ENCODE measurements around the gene MYBBP1A.

Gene MYBBP1A

GRCh38 chr17:4569591-4569990 is 14.4 kb upstream of the MYBBP1A start:
- DNase-seq = no peak

- DNase-seq = peak; percentile 4
Observed at GRCh38 chr17:4566785-4567184, 11.6 kb upstream of the MYBBP1A start.

GRCh38 chr17:4565209-4566141 is 10.3 kb upstream of the MYBBP1A start:
- DNase-seq = peak; percentile 61

DNA sequence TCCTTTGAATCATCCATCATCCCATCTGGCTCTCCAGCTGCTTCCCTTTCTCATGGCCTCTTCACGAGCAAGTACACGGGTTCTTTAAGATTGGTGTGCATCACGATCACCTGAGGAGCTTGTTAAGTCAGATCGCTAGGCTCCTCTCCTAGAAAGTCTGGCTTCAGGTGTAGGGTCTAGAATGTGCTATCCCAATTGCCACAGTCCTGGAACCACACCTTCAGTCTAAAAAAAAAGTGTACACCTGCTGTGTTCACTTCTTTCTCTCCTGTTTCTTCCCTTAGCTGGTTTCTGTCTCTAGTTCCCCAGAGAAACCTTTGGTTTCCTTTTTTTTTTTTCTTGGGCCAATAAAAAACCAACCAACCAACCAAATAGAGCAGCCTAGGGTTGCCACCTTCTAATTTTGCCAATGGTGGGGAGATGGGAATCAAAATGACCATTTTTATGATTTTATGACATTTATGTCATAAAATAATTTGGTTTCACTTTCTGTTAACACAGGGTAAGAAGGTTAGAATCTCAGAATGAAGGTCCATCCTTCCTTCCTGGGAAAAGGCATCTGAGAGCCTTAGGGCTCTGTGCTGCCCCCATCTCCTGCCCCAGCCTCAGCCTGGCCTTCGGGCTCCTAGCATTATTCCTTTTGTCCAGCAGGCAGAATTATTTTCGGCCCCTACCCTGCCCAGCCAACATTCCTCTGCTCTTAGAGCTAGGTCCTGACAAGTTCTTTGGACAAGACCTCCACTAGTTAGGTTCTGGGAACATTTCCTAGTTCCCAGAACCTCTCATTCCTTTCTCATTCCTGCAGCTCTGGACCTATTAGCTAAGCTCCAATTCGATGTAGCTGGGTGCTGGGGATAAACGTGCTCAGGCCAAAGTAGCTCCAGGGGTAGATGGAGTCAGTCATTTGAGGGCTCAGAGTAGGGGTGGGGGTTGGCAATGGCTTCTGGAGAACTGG is 7.1 kb upstream of the MYBBP1A start:
- DNase-seq = no peak

- DNase-seq = no peak
Observed at GRCh38 chr17:4560837-4561256, 5.7 kb upstream of the MYBBP1A start.

DNA sequence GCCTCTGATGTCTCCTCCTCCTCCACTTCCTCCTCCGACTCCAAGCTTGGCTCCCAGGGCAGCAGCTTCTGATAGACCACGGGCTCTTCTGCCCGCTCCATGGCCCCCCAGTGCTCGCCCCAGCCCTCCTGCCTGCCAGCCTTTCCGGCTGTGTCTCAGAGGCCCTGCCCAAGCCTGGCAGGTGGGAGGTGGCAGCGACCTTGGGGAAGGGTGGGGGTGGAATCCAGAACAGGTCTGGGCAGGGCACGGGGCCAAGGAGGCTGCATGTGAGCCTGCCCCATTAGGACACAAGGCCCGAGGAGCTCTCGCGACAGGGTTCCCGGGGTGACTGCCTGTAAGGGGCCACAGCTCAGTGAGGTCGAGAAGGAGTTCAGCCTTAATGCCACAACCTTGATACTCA is 5.2 kb upstream of the MYBBP1A start, which contains the start of gene GGT6:
GGT6 (minus strand) TSS at position 157 of the 400 bp plus-strand sequence; CDS start at position 101, 56 bp downstream.
- DNase-seq = no peak

GRCh38 chr17:4559966-4560365 is 4.8 kb upstream of the MYBBP1A start:
- no peak for DNase-seq

DNA sequence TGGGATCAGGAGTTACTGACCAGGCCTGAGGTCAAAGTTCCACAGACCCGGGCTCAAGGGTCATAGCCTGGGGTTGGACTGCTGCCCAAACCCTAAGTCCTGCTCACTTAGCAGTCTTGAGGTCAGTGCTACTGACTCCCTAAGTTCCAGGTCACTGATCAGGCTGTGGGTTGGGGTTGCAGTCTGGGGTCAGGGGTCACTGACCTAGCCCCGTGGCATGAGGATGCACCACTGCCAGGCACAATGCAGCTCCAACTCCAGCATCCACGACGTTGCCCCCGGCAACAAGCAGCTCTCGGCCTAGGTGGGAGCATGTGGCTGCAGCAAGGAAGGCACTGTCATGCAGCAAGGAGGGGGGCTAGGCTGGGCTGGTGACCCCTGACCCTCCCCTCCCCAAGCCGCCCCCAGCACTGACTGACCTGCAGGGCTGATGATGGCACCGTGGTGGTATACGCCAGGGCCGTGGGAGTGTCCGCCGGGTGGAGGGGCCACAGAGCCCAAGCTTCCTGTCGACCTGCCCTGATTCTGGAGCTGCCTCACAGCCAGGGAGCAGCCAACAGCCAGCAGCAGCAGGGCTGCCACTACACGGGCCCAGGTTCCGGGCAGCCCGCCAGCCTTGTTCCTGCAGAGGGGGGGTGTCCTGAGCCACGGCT is 4.1 kb upstream of the MYBBP1A start:
- no peak for DNase-seq

DNA sequence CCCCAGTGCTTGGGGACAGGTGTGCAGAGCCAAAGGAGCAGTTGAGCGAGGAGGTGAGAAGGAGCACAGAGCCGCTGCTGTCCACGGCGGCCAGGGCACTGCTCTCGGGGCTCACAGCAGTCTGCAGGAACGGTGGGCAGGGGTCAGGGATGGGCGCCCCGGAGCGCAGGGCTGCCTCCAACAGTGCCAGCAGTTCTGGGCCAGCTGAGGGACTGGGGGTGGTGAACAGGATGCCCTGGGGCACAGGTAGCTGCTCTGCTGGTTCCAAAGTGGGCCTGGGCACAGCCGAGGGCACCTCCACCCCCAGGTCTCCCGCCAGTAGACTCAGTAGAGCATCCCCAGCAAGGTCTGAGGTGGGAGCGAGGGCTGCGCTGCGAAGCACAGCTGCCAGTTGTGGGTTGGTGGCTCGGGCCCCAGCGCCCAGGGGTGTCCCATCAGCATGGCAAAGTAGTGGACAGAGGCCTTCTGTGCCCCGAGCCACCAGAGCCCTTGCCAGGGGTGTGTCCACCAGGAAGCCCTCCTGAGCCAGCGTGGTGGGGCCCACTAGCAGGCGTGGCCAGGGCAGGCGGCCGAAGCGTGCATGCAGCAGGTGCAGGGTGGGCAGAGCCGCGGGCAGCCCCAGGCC is 3.3 kb upstream of the MYBBP1A start:
- DNase-seq = no peak

DNA sequence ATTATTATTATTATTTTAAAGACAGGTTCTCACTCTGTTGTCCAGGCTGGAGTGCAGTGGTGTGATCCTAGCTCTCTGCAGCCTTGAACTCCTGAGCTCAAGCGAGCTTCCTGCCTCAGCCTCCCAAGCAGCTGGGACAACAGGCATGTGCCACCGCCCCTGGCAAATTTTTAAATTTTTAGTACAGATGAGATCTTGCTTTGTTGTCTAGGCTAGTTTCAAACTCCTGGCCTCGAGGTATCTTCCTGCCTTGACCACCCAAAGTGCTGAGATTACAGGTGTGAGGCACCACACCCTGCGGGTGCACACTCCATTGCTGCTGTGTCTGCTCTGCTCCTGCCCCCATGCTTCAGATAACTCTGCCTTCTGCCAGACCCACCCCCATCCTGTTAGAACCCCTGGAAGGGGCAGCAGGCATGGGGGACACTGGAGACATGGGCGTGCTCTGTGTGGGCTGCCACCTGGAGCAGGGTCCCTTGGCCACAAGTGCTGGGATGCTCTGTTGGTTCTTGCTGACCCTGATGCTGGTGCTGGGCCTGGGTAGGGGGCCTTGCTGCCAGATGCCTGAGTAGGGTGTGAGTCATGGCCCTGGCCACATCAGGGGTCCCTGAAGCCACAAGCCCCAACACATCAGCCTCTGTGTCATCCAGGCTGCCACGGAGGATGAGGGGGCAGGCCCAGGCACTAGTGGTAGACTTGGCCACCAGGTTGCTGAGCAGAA is 2.6 kb upstream of the MYBBP1A start:
- no peak for DNase-seq

- DNase-seq = no peak
Observed at GRCh38 chr17:4556996-4557395, 1.8 kb upstream of the MYBBP1A start.

- DNase-seq = no peak
Observed at GRCh38 chr17:4555873-4556759, 932 bp upstream of the MYBBP1A start.

- no peak for DNase-seq
Observed at GRCh38 chr17:4554441-4554996, 665 bp downstream of the MYBBP1A start.

DNA sequence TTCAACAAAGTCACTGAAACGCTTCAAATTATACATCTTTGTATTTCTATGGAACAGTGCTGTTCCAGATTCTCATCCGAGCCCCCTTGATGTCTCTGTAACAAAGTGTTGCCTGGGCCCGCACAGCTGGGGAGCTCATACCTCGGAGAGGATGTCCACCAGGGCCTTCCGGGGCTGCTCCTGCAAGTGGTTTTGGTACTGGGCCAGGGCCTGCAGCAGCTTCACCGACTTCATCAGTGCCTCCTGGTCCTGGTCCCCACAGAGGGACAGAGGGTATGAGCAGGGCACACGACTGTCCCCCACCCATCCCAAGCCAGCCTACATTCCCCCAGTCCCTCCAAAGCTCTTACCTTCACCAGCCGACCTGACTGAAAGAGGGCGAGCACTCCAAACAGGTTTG is 1.5 kb downstream of the MYBBP1A start:
- DNase-seq = no peak

DNA sequence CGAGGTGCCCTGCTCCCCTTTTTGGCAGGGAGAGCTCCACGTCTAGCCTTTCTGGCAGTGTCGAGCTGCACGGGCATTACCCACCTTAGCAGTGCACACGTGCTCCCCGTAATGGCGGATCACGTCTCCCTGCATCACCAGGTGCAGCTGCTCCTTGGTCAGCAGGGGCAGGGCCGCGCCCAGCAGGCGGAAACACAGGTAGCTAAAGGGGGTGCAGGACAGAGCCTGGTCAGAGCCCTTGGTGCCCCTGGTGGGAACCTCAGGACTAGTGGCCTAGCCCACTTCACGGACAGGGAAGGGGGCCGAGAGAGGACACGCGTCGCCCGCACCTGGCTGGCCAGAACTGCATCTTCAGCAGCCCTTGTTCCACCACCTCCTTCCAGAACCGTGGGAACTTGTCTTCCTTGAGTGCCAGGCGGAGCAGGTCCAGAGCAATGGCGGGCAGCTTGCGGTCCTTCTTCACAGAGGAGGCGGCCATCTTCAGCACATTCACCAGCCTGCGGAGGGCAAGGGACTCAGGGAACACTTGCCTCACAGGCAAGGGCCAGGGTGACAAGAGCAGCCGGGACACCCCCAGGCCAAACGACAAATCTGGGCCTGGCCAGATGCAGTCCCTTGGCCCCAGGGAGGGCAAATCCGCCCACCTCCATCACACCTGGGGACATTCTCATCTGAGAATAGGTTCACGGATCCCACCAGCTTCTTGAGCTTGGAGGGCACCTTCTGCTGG is 3.2 kb downstream of the MYBBP1A start:
- DNase-seq = no peak

GRCh38 chr17:4551141-4551540 is 4.0 kb downstream of the MYBBP1A start:
- no peak for DNase-seq

DNA sequence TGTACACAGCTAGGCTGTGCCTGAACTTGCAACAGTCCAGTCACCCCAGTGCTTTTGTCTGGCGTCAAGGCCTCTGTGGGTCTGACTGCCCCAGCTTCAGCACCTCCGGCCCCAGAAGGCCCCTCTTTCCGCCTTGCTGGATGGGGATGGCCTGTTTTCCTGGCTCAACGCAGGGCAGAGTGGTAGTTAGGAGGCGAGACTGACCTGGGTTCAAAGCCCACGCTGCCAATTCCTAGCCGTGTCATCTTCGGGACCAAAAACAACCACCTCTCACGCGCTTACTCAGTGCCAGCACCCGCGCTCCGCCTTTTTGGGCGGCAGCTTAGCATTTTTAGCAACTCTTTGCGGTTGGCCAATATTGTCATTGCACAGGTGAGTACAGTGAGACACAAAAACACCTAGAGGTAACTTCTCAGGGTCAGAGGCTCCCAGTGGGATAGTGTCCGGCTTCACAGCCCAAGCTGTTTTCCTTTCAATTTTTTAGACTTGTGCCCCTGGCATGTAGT is 4.6 kb downstream of the MYBBP1A start:
- no peak for DNase-seq

- DNase-seq = no peak
Observed at GRCh38 chr17:4549781-4550533, 5.2 kb downstream of the MYBBP1A start.
